SJSA1 (cell line): Measurements from ENCODE around the gene CNPY3. TPM values are rescaled to one million over a fixed set of nuclear protein-coding genes. Genes with fewer than 3 reads are reported as not detected.
A peak's percentile ranks its signal among the peaks of the same experiment; 100 is the strongest.
"Not testable (repeated sequence)": the region's sequence is repeated elsewhere in the genome, so short reads cannot be mapped to it uniquely, and the experiment has no call there.

Experiments used
- DNase-seq, 2 experiments: peaks; one replicate each; pipeline ENCODE4 v3.0.0-alpha.2; 2015 to 2020; ENCODE audit warnings: low spot score in 2 of 2, low read depth in 1 of 2
- H3K27ac ChIP-seq: fragments of 250-450 bp; sonication (Bioruptor Pico); 2 replicates; pipeline ENCODE4 v1.5.1; 2020; ENCODE audit warnings: mild to moderate bottlenecking, moderate library complexity
- H3K27me3 ChIP-seq: fragments of 250-450 bp; sonication (Bioruptor Pico); replicated peaks from 2 replicates; pipeline ENCODE4 v1.5.1; 2020; ENCODE audit warnings: mild to moderate bottlenecking, moderate library complexity
- H3K36me3 ChIP-seq: fragments of 250-450 bp; sonication (Bioruptor Pico); 2 replicates; pipeline ENCODE4 v1.5.1; 2020; ENCODE audit warnings: mild to moderate bottlenecking
- H3K4me1 ChIP-seq: fragments of 250-450 bp; sonication (Bioruptor Pico); replicated peaks from 2 replicates; pipeline ENCODE4 v1.6.1; 2021; ENCODE audit warnings: mild to moderate bottlenecking
- H3K4me3 ChIP-seq: fragments of 250-450 bp; sonication (Bioruptor Pico); 2 replicates; pipeline ENCODE4 v1.5.1; 2020; ENCODE audit warnings: mild to moderate bottlenecking
- H3K9me3 ChIP-seq: fragments of 250-450 bp; sonication (Bioruptor Pico); replicated peaks from 2 replicates; pipeline ENCODE4 v1.5.1; 2020; ENCODE audit warnings: mild to moderate bottlenecking
- total RNA-seq: library from RNA; depleted of rRNA; stranded (reverse); fragments of >200 nt; shearing (Covaris generic); gene quantifications from 2 replicates; pipeline ENCODE4 v1.2.3, GENCODE V29; 2014

Gene CNPY3
- total RNA-seq, 1 experiment from 2014 or later = 34.3 TPM

DNA sequence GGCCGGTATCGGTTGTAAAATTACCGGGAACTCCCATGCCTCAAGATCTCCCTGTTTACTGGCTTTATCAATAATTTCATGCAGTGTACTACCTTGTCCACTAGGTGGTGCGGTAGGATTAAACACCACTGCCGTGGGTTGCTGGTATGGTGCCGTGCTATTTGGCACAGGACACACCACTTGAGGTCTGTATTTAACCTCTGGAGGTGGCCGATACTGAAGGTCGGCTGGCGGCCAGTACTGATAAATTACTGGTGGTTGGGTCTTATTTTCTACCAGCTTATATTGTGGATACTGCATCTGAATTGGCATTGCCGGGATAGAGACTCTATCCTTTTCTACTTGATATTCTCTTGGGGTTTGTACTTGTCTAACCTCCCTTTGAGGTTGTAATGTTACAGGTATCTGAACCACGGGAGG lies 27.7 kb upstream of the CNPY3 start:
- no peaks in the 10 kb centered on the region for H3K27me3 ChIP-seq

DNA sequence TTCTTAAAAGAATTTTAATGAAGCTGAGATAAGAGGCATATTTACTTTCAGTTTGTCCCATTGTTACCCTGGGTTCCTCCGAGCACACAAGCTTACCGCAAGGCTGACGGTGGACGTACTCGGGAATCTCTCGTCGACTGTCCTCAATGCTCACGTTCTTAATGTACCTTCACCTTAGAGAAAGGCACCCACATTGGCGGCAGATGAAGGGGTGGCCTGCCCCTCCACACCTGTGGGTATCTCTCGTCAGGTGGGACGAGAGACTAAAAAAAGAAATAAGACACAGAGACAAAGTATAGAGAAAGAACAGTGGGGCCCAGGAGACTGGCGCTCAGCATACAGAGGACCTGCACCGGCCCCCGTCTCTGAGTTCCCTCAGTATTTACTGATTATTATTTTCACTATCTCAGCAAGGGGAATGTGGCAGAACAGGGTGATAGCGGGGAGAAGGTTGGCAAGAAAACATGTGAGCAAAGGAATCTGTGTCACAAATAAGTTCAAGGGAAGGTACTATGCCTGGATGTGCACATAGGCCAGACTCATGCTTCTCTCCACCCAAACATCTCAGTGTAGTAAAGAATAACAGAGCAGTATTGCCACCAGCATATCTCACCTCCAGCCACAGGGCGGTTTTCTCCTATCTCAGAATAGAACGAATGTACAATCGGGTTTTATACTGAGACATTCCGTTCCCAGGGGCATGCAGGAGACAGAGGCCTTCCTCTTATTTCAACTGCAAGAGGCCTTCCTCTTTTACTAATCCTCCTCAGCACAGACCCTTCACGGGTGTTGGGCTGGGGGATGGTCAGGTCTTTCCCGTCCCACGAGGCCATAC lies 26.6 kb upstream of the CNPY3 start:
- H3K36me3 ChIP-seq, H3K4me1 ChIP-seq, H3K27me3 ChIP-seq, DNase-seq, H3K4me3 ChIP-seq, H3K9me3 ChIP-seq: not testable (repeated sequence)
- peak overlapping the region; percentile 29; the same call in 1 of the 2 replicates for H3K27ac ChIP-seq

More for the DNA sequence above, 27.7 kb upstream of the CNPY3 start:
- peaks cover 10% of the 10 kb centered on the region for H3K4me1 ChIP-seq
- peak; percentile 77 to 79 for DNase-seq
- no peaks in the 10 kb centered on the region for H3K9me3 ChIP-seq
- H3K4me3 ChIP-seq = no peak overlapping the region
- H3K36me3 ChIP-seq = no peaks in the 10 kb centered on the region
- no peak overlapping the region for H3K27ac ChIP-seq

DNA sequence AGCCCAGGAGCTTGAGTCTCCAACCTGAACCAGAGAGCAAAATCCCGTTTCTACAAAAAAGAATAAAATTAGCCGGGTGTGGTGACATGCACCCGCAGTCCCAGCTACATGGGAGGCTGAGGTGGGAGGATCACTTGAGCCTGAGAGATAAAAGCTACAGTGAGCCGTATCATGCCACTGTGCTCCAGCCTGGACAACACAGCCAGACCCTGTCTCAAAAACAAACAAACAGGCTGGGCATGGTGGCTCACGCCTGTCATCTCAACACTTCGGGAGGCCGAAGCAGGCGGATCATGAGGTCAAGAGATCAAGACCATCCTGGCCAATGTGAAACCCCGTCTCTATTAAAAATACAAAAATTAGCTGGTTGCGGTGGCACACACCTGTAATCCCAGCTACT lies 24.8 kb upstream of the CNPY3 start:
- Histone ChIP-seq H3K4me1 (peaks cover 10% of the 10 kb centered on the region), H3K9me3 (no peaks in the 10 kb centered on the region), H3K36me3 (no peaks in the 10 kb centered on the region), H3K27me3 (no peaks in the 10 kb centered on the region), H3K27ac (no peak overlapping the region), H3K4me3 (no peak overlapping the region)
- DNase-seq = no peak

DNA sequence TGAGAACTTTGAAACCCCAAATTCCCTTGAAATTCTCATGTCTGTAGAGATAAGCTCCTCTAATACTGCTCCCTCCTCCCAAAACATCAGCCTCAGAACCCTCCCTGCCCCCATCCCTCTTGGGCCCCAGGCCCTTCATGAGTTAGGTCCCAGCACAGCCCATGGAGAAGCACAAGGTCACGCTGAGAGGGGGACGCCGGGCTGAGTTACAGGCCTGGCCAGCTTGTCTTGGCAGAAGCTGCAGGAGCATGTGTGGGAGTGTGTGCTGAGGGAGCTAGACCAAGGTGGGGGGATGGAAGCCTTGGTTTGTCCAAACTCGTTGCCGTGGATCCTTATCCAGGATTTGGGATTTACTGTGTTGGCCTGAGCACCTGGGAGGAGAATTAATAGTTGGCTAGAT lies 21.9 kb upstream of the CNPY3 start:
- 0 out of 2 replicates have a peak, but pooled peaks cover 3% of the 10 kb centered on the region for H3K4me1 ChIP-seq

DNA sequence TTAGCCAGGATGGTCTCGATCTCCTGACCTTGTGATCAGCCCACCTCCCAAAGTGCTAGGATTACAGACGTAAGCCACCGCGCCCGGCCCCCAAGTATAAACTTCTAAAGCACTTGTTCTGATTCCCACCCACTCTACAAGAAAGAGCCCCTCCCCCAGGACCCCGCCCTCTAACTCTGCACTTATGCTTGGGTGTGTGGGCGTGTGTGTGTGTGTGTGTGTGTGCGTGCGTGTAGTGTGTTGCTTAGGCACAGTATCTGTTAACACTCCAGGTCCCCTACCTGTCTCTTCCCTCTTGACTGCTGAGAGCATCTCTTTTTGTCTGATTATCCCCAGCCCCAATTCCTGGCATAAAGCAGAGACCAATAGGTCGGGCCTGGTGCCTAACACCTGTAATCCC lies 19.4 kb upstream of the CNPY3 start:
- no peak overlapping the region for H3K27ac ChIP-seq
- H3K4me1 ChIP-seq = peaks cover 4% of the 10 kb centered on the region
- no peaks in the 10 kb centered on the region for H3K9me3 ChIP-seq
- DNase-seq = no peak
- no peaks in the 10 kb centered on the region for H3K27me3 ChIP-seq
- no peaks in the 10 kb centered on the region for H3K36me3 ChIP-seq
- no peak overlapping the region for H3K4me3 ChIP-seq

More for the DNA sequence above, 21.9 kb upstream of the CNPY3 start:
- H3K27ac ChIP-seq = no peak overlapping the region
- no peak overlapping the region for H3K4me3 ChIP-seq
- H3K27me3 ChIP-seq = no peaks in the 10 kb centered on the region
- DNase-seq = no peak
- no peaks in the 10 kb centered on the region for H3K9me3 ChIP-seq
- no peaks in the 10 kb centered on the region for H3K36me3 ChIP-seq

DNA sequence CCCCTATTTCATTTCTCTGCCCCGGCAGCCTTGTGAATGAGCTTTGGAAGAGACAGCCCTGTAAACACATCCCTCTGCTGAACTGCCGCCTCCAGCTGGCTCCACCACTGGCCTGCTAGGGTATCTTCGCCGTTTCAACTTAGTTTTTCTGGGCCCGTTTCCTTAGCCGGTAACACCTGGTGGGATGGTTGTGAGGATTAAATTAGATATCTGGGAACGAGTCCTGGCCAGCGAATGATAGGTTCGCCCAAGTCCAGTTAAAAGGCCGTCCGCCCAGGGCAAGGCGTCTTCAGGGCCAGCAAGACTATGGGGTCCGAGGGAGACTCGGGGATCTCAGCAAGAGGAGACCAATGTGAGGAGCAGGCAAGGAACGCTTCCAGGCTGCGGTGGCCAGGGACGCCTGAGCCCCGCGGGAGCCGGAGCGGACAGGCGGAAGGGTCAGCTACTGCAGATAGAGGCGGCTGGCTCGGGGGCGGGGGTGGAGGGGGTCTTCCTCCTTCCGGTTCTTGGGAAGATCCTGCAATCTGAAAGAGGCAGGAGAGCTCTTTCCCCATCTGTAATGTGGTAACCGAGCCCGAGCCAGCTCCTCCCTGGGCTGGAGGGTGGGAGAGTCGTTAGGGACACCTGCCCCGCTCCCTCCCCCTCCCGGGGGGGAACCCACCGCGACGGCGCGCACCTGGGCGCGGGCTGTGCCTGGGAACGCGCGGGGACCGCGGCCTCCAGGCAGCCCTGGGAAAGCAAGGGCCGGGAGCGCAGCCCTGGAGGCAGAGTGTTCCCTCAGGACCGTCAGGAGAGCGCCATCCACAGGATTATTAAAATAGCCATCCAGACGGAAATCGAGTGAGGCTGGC lies 17.9 kb upstream of the CNPY3 start:
- no peak for DNase-seq
- peaks cover 8% of the 10 kb centered on the region for H3K4me1 ChIP-seq
- H3K27ac ChIP-seq = no peak overlapping the region
- H3K36me3 ChIP-seq = no peaks in the 10 kb centered on the region
- H3K9me3 ChIP-seq = no peaks in the 10 kb centered on the region
- H3K27me3 ChIP-seq = no peaks in the 10 kb centered on the region
- no peak overlapping the region for H3K4me3 ChIP-seq

DNA sequence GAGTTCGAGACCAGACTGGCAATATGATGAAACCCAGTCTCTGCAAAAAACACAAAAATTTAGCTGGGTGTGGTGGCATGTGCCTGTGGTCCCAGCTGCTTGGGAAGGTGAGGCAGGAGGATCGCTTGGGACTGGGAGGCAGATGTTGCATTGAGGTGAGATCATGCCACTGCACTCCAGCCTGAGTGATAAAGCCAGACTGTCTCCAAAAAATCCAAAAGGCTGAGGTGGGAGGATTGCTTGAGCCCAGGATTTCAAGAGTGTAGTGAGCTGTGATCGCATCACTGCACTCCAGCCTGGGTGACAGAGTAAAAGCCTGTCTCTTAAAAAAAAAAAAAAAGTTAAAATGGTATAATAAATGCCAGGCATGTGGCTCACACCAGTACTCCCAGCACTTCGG lies 14.7 kb upstream of the CNPY3 start:
- Histone ChIP-seq H3K27me3 (no peaks in the 10 kb centered on the region), H3K4me1 (peaks cover 13% of the 10 kb centered on the region), H3K9me3 (no peaks in the 10 kb centered on the region), H3K27ac (no peak overlapping the region), H3K36me3 (no peaks in the 10 kb centered on the region), H3K4me3 (no peak overlapping the region)
- no peak for DNase-seq

DNA sequence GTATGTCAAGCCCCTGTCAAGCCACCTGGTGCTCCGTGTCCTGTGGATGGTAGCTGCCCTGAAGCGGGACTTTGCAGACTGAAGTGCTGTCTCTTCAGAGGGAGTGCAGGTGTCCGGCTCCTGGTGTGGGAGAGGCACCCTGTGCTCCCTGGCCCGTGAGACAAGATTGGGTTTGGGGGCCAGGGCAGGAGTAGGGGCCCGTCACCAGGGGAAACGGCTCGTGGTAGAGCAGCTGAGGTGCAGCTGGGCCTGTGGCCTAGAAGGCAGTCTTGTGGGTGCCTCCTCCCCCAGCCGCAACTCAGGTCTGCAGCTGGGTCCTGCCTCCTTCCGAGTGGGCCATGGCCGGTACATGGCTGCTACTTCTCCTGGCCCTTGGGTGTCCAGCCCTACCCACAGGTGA lies 13.5 kb upstream of the CNPY3 start, which contains the start of gene PTCRA:
Gene PTCRA (plus strand): TSS at position 322 of the 400 bp plus-strand sequence. CDS start 17 bp downstream, at position 339.
- H3K27ac ChIP-seq = no peak within 1 kb of the TSS
- H3K4me1 ChIP-seq = peaks cover 23% of the 10 kb centered on the region
- no peaks in the 10 kb centered on the region for H3K36me3 ChIP-seq
- H3K27me3 ChIP-seq = no peaks in the 10 kb centered on the region
- no peak within 1 kb of the TSS for H3K4me3 ChIP-seq
- no peak for DNase-seq
- no peaks in the 10 kb centered on the region for H3K9me3 ChIP-seq

DNA sequence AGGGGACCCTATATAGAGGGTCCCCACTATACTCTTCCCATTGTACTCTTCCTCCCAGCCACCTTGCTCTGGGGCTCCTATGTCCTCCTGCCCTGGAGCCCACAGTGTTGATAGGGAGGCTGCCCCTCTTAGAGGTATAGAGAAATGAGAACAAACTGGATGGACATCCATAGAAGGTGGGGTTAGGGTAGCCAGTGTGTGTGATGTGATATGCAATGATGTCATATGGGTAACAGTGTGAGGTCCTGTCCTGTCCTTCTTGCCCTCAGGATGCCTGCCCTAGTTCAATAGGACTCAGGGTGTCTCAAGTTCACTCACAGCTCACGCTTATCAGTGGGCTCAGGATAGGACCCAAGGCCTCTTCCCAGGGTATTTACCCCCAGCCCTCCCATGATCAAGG lies 13.0 kb upstream of the CNPY3 start:
- Histone ChIP-seq H3K4me1 (peaks cover 23% of the 10 kb centered on the region), H3K36me3 (no peaks in the 10 kb centered on the region), H3K4me3 (no peak overlapping the region), H3K27ac (no peak overlapping the region), H3K9me3 (no peaks in the 10 kb centered on the region), H3K27me3 (no peaks in the 10 kb centered on the region)
- DNase-seq = no peak

DNA sequence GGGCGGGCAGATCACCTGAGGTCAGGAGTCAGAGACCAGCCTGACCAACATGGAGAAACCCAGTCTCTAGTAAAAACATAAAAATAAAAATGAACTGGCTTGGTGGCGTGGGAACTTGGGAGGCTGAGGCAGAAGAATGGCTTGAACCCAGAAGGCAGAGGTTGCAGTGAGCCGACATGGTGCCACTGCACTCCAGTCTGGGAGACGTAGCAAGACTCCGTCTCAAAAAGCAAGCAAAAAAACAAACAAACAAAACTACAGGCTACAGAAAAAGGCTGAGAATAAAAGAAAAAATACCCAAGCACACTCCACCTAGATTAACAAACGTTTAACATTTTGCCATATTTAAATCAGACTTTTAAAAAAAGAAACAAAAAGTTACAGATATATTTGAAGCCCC lies 7.5 kb upstream of the CNPY3 start:
- Histone ChIP-seq H3K27ac (no peak overlapping the region), H3K36me3 (no peaks in the 10 kb centered on the region), H3K27me3 (no peaks in the 10 kb centered on the region), H3K4me3 (no peak overlapping the region), H3K4me1 (peaks cover 15% of the 10 kb centered on the region), H3K9me3 (no peaks in the 10 kb centered on the region)
- DNase-seq = no peak

DNA sequence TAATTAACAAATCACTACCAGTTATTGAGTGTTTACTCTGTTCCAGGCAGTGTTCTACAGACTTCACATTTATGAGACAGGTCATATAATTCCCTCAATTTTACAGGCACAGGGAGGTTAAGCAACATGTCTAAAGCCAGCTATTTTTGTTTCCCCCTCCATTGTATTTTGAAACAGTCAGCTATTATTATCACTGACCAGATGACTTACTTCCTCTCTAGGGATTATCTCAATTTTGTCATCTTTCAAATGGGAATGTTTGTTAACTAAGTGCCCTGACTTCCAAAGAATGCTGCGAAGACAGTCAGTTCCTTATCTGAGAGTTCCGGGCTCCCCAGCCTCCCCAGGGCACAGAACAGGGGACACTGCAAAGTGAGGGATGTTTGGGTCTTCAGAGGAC lies 5.6 kb upstream of the CNPY3 start:
- DNase-seq = no peak
- Histone ChIP-seq H3K9me3 (no peaks in the 10 kb centered on the region), H3K4me1 (peaks cover 21% of the 10 kb centered on the region), H3K36me3 (no peaks in the 10 kb centered on the region), H3K27me3 (no peaks in the 10 kb centered on the region), H3K4me3 (no peak overlapping the region), H3K27ac (no peak overlapping the region)

DNA sequence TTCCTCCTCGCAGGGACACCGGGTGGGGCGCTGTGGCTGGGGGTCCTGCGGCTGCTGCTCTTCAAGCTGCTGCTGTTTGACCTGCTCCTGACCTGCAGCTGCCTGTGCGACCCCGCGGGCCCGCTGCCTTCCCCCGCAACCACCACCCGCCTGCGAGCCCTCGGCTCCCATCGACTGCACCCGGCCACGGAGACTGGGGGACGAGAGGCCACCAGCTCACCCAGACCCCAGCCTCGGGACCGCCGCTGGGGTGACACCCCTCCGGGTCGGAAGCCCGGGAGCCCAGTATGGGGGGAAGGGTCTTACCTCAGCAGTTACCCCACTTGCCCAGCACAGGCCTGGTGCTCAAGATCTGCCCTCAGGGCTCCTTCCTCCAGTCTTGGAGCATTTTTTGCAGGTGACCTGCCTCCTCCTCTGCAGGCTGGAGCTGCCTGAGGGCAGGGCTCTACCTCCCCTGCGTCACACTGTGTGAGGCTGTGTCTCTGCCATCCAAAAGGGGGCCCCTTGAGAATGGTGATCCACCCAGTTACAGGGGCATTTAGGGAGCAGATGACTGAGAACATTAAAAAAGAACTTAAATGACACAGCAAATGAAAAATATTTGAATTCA lies 3.9 kb upstream of the CNPY3 start:
- Histone ChIP-seq H3K4me3 (no peak overlapping the region), H3K36me3 (no peaks in the 10 kb centered on the region), H3K27me3 (no peaks in the 10 kb centered on the region), H3K4me1 (peaks cover 13% of the 10 kb centered on the region), H3K9me3 (no peaks in the 10 kb centered on the region), H3K27ac (no peak overlapping the region)
- no peak for DNase-seq

DNA sequence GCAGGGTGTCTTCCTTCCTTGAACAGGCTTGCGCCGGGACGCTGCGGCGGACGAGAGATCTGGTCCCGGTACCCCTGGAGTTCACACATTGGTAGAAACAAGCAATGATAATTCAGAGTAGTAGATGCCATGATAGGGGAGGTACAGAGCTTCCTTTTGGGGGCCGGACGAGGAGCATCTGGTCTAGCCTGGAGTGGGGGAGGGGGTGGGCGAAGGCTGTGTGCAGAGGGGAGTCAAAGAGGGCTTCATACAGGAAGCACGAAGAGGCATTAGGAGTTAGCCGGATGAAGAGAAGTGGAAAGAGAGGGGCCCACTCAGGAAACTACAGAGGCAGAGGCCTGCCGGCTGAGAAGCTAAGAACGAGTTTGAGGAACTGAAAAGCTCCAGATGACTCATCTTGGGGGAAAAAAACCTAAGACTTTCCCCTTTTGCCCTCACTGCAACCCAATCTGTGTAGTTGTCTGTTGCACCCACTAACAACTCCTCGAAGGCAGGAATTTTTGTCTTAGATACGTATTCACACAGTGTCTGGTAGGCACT lies 611 bp downstream of the CNPY3 start:
- Histone ChIP-seq H3K36me3 (peaks cover 35% of the 10 kb centered on the region), H3K4me1 (peaks cover 16% of the 10 kb centered on the region), H3K4me3 (peak overlapping the region; percentile 62), H3K9me3 (no peaks in the 10 kb centered on the region), H3K27ac (peak overlapping the region; percentile 79), H3K27me3 (no peaks in the 10 kb centered on the region)
- DNase-seq = peak in 1 of 2 experiments; percentile 71
